ENCODE results near the gene ARHGAP28.

The ARHGAP28 gene

DNA sequence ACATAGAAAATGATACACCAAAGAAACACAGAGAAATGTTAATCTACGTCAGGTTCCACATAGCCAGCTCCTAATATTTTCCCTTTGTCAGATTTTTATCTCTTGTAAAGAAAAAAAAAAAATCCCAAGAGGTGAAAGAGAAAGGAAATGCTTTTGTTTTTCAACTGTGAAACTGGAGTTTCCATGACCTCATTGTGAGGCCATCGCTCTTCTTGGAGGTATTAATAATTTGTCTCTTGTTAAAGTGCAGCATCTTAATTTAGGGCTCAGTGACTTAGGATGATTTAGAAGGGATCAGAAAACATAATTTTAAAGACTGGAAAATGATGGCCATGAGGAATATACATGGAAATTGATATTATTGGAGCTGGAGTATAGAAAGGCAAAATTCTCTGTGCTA lies 21.7 kb downstream of the ARHGAP28 start:
- FAIRE-seq = no peak
- TF ChIP-seq POLR2A (IDR thresholded peaks at IDR 0.05; ENCODE audit: low read depth, low read length) = no peak
- no peak for DNase-seq (ENCODE audit: insufficient read length)

DNA sequence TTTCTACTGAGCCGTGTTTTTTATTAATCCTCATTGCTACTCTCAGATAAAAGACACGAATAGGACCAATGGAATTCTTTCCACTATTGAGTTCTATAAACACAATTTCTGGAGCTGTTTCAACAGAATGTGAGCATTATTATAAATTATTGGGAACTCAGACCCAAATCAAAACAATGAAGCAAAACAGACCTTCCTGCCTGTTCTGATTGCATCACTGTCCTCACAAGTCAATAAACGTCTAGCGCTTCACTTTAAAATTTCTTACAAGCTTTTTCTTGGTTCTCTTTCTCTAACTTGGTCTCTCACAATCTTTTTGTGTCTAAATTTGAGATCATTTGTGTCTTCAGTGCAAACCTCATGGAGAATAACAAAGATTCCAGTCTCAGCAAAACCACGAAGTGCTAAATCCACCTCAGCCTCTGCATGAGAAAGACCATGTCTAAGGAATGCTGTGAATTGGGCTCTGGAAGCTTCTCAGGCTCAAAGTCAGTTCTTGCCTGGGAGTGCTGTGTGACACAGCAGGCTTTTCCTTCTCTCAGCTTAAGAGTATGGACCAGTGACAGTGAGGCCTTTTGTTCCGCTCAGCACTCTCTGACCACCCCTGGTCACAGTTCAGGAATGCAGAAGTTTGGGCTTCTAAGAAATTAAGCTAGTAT lies 22.8 kb downstream of the ARHGAP28 start:
- no peak for TF ChIP-seq POLR2AphosphoS5 (IDR thresholded peaks at IDR 0.05; ENCODE audit: low read depth, low read length)
- DNase-seq (ENCODE audit: insufficient read length) (no peak), FAIRE-seq (no peak)

DNA sequence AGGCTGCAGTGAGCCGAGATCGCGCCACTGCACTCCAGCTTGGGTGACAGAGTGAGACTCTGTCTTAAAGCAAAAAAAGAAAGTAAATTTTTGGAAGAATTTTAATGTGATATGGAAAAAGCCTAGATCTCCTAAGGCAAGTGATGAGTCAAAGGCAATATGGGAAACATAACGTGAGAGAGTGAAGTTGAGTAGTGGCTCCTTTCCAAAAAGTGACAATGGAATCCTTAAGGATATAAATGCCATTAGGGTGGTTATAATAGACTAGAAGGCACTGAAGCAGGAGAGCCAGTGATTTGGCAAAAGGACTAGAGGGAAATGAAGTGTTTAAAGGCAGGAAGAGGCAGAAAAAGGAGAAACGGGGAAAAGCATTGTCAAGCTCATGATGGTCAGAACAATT lies 25.6 kb downstream of the ARHGAP28 start:
- TF ChIP-seq POLR2AphosphoS5 (IDR thresholded peaks at IDR 0.05; ENCODE audit: low read depth, low read length) = no peak
- no peak for TF ChIP-seq TAF1 (IDR thresholded peaks at IDR 0.05; ENCODE audit: borderline replicate concordance, low read depth, low read length)
- FAIRE-seq (no peak), DNase-seq (ENCODE audit: insufficient read length) (no peak)

DNA sequence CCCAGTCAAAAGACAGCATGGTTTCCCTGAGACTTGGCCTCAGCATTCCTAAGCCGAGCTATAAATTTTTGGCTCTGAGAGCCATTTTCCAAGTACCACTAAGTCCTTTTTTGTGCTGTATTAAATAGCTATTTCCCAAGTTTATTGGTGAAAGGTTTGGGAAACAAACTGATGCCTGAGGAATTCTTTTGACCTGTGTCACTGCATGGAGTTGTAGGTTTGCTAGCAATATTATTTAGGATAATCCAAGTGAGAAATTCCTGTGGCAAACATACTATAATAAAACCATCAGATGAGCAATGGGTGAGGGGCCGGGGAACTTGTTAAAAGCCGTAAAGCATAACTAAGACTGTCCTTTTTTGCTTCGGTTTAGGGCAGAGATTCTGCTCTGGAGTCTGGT lies 28.4 kb downstream of the ARHGAP28 start:
- FAIRE-seq (no peak), DNase-seq (ENCODE audit: insufficient read length) (no peak)
- TF ChIP-seq POLR2AphosphoS5 (IDR thresholded peaks at IDR 0.05; ENCODE audit: low read depth, low read length) (no peak), POLR2A (IDR thresholded peaks at IDR 0.05; ENCODE audit: low read depth, low read length) (no peak), TAF1 (IDR thresholded peaks at IDR 0.05; ENCODE audit: borderline replicate concordance, low read depth, low read length) (no peak)

DNA sequence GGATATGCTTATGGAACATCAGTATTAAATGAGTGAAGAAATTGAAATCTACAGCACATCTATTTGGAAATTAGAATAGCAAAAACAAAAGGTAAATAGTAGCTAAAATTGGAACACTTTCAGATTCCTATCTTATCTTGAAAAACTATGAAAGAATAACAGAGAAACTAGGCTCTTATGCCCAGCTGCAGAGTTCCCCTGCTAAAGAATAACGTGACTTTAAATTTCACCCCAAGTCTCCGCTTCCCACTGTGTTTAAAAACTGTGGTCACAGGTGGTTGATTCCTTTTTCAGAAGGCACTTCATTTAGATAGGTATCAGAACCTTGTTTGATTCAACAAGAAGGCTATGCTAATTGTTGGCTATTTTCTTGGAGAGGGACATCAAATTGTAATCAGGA lies 30.1 kb downstream of the ARHGAP28 start:
- no peak for FAIRE-seq
- DNase-seq (ENCODE audit: insufficient read length) = no peak

GRCh38 chr18:6763524-6763923 lies 34.0 kb downstream of the ARHGAP28 start:
- TF ChIP-seq TAF1 (IDR thresholded peaks at IDR 0.05; ENCODE audit: borderline replicate concordance, low read depth, low read length) (no peak), POLR2AphosphoS5 (IDR thresholded peaks at IDR 0.05; ENCODE audit: low read depth, low read length) (no peak), POLR2A (IDR thresholded peaks at IDR 0.05; ENCODE audit: low read depth, low read length) (no peak)
- FAIRE-seq (no peak), DNase-seq (ENCODE audit: insufficient read length) (no peak)

More for the DNA sequence above, 30.1 kb downstream of the ARHGAP28 start:
- TF ChIP-seq POLR2AphosphoS5 (IDR thresholded peaks at IDR 0.05; ENCODE audit: low read depth, low read length) (no peak), TAF1 (IDR thresholded peaks at IDR 0.05; ENCODE audit: borderline replicate concordance, low read depth, low read length) (no peak), POLR2A (IDR thresholded peaks at IDR 0.05; ENCODE audit: low read depth, low read length) (no peak)

- DNase-seq (ENCODE audit: insufficient read length) (no peak), FAIRE-seq (no peak)
- TF ChIP-seq POLR2AphosphoS5 (IDR thresholded peaks at IDR 0.05; ENCODE audit: low read depth, low read length) = no peak
- no peak for TF ChIP-seq POLR2A (IDR thresholded peaks at IDR 0.05; ENCODE audit: low read depth, low read length)
- no peak for TF ChIP-seq TAF1 (IDR thresholded peaks at IDR 0.05; ENCODE audit: borderline replicate concordance, low read depth, low read length)
These were observed 34.9 kb downstream of the ARHGAP28 start for GRCh38 chr18:6764382-6764781.

DNA sequence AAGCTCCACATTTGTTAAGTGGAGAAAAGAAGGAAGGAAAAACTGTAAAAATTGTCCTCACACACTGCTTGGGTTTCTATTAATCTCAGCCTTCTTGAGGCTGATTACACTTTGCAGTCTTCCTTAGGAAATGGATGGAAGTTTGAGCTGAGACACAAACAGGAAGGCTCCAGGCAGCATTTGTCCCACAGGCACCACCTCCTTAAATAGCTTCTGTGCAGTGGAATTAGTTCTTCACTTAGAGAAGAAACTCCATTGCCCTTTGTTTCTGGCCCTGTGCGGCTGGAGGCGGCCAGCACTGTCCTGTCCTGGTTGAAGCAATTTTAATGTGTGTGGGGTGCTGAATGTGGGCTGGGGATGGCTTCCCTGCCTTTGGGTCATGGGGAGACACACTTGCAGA lies 44.3 kb downstream of the ARHGAP28 start:
- no peak for DNase-seq (ENCODE audit: insufficient read length)
- FAIRE-seq = no peak
- TF ChIP-seq TAF1 (IDR thresholded peaks at IDR 0.05; ENCODE audit: borderline replicate concordance, low read depth, low read length) (no peak), POLR2A (IDR thresholded peaks at IDR 0.05; ENCODE audit: low read depth, low read length) (no peak), POLR2AphosphoS5 (IDR thresholded peaks at IDR 0.05; ENCODE audit: low read depth, low read length) (no peak)

DNA sequence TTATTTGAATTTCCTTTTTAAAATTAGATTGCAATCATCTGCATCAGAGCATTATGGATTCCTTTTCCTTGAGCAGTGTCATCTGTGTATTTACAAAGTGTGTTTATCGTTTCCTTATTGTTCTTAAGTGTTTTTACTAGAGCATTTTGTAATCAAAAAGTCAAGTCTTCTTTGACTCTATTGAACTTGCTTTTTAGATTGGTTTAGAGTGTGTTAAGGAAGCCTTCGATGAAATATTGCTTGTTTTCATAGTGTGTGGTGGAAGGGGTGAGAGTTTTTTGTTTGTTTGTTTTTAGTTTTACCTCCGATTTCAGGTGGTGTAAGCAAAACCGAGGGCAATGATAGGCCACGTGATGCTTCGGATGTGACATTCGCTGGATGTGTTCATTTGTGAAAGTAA lies 45.7 kb downstream of the ARHGAP28 start:
- no peak for FAIRE-seq
- DNase-seq (ENCODE audit: insufficient read length) = no peak
- TF ChIP-seq TAF1 (IDR thresholded peaks at IDR 0.05; ENCODE audit: borderline replicate concordance, low read depth, low read length) = no peak
- TF ChIP-seq POLR2AphosphoS5 (IDR thresholded peaks at IDR 0.05; ENCODE audit: low read depth, low read length) = no peak
- no peak for TF ChIP-seq POLR2A (IDR thresholded peaks at IDR 0.05; ENCODE audit: low read depth, low read length)

DNA sequence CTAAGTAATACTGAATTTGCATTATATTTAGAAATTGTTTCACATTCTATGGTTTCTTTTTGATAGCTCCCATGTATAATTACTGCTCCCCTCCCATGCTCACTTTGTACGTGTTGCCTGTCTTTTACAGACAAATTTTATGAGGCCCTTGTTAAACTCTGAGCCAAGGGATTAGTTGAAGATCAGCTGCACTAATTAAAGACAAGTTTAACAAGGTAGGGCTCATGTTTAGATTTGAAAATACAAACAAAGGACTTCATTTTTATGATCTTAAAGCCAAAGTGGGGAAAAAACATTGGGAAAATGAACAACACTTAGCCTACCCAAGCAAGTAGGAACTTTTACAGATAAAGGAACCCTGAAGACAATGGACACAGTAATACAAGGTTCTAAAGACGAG lies 46.2 kb downstream of the ARHGAP28 start:
- TF ChIP-seq TAF1 (IDR thresholded peaks at IDR 0.05; ENCODE audit: borderline replicate concordance, low read depth, low read length) = no peak
- DNase-seq (ENCODE audit: insufficient read length) = no peak
- no peak for FAIRE-seq

- no peak for TF ChIP-seq POLR2AphosphoS5 (IDR thresholded peaks at IDR 0.05; ENCODE audit: low read depth, low read length)
- no peak for TF ChIP-seq TAF1 (IDR thresholded peaks at IDR 0.05; ENCODE audit: borderline replicate concordance, low read depth, low read length)
- TF ChIP-seq POLR2A (IDR thresholded peaks at IDR 0.05; ENCODE audit: low read depth, low read length) = no peak
- FAIRE-seq (no peak), DNase-seq (ENCODE audit: insufficient read length) (no peak)
These were observed 46.7 kb downstream of the ARHGAP28 start for GRCh38 chr18:6776188-6776587.

GRCh38 chr18:6777509-6777908 lies 48.0 kb downstream of the ARHGAP28 start:
- no peak for TF ChIP-seq TAF1 (IDR thresholded peaks at IDR 0.05; ENCODE audit: borderline replicate concordance, low read depth, low read length)
- TF ChIP-seq POLR2A (IDR thresholded peaks at IDR 0.05; ENCODE audit: low read depth, low read length) = no peak
- no peak for TF ChIP-seq POLR2AphosphoS5 (IDR thresholded peaks at IDR 0.05; ENCODE audit: low read depth, low read length)
- FAIRE-seq = no peak
- DNase-seq (ENCODE audit: insufficient read length) = no peak

All from GM12892 (cell line).